ENCODE measurements around the gene PDK1.

PDK1 gene

DNA sequence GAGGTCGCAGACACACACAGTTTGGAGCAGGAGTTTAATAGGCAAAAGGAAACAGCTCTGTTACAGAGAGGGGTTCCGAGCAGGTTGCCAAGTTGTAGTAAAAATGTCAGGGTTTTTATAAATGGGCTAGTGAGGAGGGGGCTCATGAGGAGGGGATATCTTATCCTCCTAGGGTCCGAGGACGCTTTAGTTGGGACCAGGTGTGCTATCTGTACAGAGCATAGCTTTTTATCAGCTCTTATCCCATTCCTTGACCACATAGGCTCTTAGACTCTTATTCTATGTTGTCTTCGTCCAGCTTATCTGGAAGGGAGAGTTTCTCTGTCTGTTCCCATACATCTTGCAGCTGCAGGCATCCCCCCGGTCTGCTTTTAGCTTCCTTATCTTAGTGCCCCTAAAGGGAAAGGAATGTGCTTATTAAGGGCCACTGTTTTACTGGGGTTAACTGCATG is 44.7 kb downstream of the PDK1 start:
- no peak for DNase-seq

DNA sequence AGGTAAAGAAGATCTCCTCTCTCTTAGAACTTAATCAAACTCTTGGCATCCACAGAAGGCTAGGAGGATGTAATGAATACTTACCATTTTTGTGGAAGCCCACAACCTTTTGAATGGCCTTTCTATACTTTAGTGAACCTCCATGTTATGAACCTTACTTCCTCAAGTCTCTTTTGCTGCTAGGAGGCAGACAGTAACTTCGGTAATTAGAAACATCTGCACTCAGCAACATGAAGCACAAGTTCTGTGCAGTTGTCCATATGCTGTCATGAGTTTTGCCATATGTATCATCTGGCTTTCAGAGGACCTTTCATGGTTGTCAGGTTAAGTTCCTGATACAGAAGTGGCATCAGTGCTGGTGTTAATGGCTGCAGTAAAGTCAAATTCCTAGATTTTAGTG is 50.4 kb downstream of the PDK1 start:
- no peak for DNase-seq

DNA sequence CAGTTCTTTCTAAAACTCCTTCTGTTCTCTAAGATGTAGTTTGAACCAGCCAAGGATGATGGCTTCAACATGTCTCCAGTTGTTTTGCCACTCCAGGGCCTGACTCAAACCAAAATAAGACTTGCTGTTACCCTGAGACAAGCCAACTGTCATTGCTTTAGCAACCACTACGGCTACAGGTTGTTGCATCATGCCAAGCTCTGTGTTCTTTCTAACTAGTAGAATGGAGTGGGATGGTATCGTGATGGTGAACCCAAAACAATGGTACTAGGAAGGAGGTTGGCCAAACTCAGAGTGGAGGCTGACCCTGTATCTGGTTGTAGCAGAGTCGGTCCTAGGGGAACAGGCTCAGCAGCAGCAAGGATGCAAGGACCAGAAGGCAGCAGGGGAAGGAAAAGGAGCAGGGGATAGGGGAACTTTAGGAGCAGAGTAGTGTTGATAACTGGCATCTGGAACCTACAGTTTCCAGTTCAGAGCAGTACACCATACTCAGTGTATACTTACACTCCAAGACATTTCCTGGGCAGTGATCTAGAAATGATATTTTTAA is 51.6 kb downstream of the PDK1 start:
- no peak for DNase-seq

DNA sequence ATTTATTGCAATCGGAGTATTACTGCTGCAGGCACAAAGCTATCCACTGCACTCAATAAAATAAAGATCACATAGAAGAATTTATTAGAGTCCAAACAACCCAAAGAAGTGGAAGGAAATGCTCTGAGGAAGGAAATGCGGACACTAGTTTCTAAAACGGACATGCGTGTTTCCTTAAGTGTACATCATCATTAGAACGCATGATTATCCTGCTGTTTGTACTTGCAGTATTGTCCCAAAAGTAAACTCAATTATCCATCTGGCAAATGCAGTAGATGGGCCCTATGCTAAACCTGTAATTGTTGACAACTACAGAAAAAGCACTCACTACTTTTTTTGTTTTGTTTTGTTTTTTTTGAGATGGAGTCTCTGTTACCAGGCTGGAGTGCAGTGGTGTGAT is 53.6 kb downstream of the PDK1 start:
- no peak for DNase-seq

DNA sequence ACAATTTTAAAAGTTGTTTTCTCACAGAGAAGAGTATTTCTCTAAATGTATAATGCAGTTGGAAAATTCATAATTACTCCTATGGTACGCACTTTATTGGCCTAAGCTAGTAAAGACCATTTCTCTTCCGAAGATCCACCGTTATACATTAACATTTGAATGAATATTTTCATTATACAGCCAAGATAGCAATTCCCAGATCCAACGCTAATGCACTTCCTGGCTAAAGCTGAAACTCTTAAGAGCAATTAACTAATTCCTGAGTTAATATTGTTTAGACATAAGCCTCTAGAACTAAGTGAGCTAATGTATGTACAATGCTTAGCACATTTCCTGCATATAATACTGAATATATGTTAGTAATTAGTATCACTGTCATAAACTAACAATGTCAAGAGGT is 56.2 kb downstream of the PDK1 start:
- no peak for DNase-seq

DNA sequence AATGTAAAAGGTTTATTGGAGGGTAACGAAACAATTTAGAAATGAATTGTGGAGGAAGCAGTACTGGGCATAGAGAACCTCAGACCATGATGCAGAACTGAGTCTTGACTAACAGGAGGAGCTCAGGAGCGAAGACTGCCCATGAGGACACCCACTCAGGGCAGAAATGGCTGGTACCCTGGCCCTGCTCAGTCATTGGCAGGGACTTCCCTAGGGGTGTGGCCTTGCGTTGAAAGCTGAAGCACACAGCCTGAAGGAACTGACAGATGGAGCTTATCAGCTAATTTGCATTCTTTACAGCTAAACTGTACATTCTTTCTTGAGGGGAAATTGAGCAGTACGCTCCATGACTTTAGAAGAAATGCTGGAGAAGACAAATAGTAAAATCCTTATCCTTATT is 57.1 kb downstream of the PDK1 start:
- peak; percentile 19 for DNase-seq

DNA sequence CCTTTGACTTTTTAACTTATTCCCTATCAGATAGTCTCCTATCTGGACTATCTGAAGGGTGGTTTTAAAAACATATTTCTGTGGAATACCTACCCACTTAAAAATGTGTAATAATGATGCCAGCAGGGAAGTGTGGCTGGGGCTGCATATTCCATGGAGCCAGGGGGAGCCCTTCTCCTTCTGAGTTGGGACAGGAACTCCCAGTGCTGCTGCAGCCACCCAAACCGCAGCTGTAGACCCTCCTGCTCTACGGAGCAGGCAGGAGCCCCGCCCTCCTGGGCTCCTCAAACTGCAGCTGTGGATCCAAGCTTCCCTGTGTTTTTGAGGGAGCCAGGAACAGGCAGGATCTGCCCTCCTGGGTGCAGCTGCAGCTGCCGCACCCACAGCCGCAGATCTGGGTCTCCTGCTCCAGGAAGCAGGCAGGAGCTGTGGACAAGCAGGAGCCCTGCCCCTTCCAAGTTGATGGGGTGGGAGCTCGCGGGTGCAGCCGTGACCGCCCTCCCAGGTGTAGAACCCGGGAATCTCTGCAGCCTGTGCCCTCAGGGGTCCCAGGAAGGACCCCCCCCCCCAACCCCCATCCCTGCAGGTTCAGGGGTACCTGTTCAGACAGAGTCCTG is 57.8 kb downstream of the PDK1 start:
- DNase-seq, result no peak

DNA sequence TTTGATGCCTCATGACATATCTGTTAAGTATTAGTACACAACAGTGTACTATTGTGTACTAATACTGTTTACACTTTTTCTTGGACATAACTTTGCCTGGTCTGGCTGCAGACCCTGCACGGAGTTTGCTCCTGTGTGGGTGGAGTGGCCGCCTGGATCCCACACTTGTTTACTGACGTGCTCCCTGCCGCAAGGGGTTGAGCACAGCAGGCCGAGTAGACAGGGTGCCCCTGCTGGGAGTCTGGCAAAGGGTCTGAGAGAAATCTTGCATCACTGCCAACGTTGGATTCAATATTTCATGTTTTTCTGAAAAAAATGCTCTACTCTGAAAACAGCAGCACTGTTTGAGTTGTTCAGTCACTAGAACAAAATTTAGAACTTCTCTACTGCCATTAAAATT is 59.0 kb downstream of the PDK1 start:
- DNase-seq, result no peak

DNA sequence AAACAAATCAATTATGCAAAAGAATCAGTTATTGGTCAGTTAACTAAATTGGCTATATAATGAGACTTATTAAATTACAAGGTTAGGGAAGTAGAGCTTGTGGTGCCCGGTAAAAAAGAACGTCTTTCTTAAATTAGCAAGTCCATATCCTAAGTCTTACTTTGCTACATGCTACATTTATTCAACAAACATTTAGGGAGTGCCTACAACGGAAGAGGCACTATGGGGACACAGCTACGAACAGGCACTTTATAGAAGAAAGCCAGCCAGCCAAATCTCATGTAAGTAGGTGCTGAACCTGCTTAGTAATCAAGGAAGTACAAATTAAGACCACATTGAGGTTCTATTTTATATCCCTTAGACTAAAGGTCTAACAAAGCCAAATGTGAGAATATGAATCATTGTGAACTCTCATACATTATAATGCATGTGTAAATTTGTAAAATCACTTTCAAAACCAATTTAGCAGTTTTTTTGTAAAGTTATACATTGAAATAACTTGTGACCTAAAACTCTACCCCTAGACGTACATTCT is 59.9 kb downstream of the PDK1 start:
- DNase-seq, result no peak

DNA sequence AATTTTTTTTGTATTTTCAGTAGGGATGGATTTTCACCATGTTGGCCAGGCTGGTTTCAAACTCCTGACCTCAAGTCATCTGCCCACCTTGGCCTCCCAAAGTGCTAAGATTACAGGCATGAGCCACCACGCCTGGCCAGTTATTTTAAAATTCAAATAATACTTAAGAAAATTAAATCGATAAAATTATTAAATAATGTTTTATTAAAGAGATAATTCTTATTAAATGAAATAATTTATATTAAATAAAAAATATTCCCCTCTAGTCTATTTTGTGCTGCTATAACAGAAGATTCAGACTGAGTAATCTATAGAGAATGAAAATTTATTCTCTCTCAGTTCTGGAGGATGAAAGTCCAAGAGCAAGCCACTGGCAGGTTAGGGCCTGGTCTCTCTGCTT is 61.2 kb downstream of the PDK1 start:
- DNase-seq, result no peak

DNA sequence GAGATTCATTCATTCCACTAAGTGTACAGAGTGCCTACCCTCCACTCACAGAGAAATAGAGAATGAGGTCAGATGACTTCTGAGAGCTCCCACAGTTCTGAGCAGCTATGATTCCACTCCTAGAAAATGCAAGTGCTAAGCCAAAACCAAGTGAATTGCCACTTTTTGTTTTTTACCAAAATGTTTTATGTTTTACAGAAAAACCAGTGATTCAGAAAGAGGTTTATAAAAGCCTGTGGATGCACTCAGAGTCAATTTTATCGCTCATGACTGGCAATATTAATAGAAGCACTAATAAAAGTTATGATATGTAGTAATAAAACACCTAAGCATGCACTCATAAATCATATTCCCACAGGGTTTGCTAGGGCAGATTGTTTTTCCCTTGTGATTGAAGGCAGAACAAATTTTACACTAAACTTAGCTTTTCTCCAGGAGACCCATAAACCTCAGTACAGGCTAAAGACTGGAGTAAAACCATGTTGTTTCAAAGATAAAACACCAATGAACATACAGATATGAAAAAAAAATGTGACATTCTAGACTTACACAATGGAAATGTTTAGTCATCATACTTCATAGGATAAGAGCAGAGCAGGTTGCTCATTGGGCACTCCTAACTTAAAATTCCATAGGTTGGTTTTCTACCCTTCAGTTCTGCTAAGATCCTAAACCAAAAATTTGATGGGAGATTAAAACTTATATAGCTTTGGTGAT is 67.5 kb downstream of the PDK1 start:
- peak; percentile 21 for DNase-seq

DNA sequence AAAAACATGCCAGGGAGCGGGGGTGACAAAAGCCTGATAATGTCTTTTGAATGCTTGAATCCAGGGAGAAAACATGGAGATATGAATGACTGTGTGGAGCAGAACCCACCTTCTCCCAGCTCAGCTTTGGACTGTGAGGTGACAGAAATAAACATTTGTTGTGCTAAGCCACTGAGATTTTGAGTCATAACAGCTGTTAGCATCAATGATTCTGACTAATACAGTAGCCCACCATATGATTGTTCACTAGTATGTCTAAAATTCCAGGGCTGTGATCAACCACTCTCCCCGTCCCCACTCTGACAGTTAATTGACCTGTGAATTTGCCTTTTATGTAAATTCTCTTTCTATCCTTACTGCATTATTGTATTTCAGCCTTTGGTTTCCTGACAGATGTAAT is 69.1 kb downstream of the PDK1 start:
- no peak for DNase-seq

DNA sequence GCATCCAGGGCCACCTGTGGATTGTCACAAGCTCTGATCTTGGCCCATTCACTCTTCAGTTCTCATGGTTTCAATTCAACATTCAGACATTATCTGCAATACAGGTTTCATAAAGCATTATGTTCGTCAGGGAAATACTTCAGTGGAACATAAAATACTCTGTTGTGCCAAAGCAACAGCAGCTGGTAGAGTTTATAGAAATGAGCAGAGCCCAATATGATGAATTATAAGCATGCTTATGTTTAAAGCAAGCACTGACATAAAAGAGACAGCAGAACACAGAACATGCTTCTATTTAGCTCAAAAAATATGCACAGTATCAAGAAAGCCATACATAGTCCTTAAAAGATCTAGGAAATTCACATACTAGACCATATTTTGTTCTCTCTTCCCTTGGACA is 71.3 kb downstream of the PDK1 start:
- DNase-seq, result no peak

DNA sequence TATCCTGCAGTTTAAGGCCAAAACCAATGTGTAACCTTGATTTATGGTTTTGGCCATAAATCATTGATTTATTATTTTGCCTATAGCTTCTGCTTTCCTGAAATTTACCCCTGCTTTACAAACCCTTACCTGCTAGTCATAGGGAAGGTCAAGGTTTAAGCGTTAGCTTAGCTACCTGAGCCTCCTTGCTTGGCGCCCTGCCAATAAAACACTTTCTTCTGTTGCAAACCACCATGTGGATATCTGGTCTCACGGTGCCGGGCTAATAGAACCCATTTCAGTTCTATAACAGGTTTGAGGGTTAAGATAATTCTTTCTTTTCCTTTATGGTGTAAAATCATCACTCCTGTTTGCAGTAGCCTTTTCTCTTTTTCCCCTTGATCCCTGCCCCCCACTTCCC is 72.2 kb downstream of the PDK1 start:
- no peak for DNase-seq

DNA sequence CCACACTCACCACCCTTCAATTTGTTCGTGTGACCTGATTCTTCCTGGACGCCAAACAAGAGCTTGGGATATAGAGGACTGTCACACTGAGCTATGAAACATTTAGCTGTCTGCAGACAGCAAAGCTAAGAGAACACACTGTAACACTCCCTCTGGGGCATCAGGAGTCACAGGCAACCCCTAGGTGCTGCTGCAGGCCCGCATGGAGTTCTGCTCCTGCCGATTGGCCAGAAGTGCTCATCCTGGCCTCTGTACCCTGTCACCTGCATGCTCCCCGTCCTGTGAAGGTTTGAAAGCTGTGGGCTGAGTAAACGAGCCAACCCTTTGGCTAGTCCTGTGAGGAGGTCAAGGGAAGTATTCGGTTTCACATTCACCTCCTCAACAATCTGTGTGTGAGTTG is 73.7 kb downstream of the PDK1 start:
- DNase-seq, result no peak

DNA sequence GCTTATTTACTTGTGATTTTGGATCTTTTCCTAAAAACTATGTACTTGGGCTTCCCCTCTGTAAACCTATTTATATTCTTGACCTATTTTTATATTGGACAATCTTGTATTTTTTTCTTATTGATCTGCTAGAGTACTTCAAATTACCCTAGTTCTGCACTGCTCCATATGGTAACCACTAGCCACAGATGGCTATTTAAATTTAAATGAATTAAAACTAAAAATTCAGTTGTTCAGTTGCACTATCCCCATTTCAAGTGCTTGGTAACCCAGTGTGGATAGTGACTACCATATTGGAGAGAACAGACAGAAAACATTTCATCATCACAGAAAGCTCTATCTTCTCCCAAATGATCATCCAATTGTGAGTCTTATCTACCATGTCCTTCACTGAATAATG is 74.3 kb downstream of the PDK1 start:
- no peak for DNase-seq

DNA sequence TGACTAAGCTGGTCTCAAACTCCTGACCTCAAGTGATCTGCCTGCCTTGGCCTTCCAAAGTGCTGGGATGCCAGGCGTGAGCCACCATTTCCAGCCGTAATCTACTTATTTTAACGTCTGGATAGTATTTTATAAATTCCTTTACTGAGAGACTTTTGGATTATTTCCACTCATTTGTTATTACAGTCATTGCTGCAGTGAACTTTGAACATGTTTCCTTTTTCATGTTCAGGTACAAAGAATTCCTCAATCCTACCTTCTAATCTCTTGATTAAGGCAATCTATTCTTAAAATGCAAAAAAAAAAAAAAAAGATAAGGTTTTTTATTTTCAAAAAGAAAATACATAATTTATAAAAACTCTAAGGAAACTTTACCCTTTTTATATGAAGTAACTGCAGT is 78.6 kb downstream of the PDK1 start:
- no peak for DNase-seq

DNA sequence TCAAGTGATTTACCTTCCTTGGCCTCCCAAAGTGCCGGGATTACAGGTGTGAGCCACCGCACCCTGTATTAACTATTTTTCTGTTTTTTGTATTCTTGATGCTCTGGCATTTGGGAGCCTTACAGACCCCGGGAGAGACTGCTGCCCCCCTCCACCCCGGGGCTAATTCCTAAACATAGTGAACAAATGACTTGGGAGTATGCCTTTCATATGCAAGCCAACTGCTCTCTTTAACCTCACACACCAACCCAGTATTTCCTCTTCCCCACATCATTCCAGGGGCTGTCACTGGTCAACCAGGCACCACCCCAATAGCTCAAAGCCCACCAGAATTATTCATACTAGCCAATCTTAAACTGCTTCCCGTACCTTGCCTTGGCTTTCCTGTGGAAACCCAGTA is 79.7 kb downstream of the PDK1 start:
- no peak for DNase-seq

DNA sequence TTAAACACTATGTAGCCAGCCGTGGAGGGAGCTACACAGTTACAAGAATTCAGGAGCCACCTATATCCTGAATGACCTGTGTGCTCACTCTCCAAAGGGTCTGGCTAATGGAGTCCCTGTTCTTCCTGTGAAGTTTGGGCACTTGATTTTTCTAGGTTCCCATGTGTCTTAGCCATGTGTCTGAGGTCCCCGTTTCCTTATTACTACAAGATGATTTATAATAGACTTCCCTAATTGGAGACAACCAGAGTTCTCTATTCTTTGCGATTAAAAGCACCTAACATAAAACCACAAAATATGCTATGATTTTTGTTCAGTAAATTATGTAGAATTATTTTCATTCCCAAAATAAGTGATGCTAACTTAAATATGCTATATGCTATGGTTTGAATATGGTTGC is 83.4 kb downstream of the PDK1 start:
- DNase-seq, result no peak

DNA sequence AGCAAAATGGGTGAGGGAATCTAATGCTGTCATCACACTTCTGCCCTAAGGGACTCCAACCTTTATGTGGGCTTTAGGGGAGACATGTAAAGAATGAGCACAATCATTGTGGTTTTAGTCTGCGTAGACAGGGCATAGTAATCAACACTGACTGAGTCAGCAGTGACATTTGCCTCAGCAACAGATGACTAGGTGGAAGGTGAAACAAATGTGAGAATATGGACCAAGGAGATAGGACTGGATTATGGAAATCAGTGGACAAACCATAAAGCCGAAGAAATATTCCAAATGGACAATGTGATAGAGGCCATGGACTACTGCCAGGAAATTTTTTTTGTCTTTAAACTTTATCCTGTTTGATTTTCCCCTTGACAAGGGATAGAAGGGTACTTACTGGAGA is 83.9 kb downstream of the PDK1 start:
- peak; percentile 58 for DNase-seq

DNA sequence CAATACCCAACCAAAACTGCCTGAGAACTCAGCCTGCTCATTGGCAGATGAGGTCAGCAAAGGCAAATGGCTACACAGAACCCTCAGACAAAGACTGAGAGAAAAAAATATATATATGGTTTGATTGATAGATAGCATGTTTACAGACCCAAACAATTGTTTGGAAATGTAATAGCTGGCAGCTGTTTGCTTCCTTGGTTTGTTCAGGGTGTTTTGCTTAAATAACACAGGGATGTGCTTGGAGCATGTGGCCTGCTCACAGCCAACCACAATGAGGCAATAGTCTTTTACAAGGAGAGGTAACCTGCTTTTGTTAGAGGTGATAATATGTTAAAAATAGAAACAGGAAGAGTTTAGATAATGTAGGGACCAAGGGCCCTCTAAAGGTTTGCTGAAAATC is 84.5 kb downstream of the PDK1 start:
- DNase-seq, result no peak

DNA sequence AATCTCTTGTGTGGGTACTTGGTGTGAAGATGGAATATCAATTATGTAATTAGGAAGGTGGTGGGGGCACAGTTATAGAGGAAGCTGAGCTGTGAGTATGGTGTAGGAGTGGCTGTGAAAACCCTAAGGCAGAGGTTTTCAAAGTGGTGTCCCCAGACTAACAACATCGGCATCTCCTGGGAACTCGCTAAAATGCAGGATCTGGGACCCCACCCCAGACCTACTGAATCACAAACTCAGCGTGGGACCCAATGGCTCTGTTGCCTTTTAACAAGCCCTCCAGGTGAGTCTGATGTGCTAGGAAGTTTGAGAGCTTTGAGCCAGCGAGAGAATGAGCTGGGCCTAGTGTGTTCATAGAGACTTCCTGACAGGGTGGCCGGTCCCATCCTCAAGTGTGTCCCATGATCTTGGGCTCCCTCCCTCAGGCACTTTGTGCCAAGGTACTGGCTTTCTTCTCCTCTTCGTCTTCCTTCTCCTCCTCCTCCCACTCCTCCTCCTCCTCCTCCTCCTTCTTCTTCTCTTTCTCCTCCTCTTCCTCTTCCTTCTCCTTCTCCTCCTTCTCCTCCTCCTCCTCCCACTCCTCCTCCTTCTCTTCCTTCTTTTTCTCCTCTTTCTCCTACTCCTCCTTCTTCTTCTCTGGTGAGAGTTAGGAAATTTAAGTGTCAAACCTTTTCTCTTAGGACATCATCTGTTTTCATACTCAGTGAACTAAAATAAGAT is 86.6 kb downstream of the PDK1 start:
- no peak for DNase-seq

DNA sequence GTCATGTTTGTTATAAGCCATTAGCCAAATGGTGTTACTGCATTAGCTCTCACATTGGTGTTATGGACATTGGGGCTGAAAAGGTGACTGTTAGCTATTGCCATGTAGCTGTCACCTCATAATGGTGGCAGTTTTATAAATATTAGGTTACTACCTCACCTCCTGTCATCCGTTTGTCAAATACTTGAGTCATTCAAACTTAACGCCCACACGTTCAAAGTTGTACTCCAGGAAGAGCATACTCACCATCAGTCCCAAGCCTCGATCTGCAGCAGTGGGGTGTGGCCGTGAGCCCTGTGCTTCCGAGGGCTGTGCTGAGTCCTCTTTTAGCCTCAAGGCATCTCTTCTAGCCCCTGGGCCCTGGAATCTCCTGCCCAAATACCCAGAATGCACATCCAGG is 87.3 kb downstream of the PDK1 start:
- no peak for DNase-seq

DNA sequence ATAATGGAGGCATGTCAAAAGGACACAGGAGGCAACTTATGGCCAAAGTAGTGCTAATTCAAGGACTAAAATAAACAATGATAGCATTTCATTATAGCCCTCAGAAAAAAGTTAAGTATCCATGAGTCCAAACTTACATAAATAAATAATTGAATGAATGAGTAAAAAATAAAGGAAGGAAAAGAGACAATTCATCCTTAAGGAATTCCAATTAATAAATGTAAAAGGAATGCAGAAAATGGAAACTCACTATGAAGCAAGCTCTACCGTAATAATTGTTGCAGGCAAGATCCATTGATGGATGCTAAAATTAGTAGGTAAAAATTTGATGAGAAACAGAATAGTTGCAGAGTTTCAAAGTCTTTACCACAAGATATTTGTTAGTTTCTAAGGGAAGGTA is 91.5 kb downstream of the PDK1 start:
- no peak for DNase-seq
